DOHH2 (cell line): ENCODE results near the gene CERS3.

Source experiments
- CTCF ChIP-seq: fragments of 200-600 bp; sonication (generic); IDR thresholded peaks from one replicate; pipeline ENCODE4 v1.5.1; 2014; ENCODE audit warnings: antibody characterized with exemption, mild to moderate bottlenecking, low read depth, low read length; ENCODE audit not compliant: poor library complexity, severe bottlenecking
- EZH2phosphoT487 ChIP-seq: fragments of 200-600 bp; sonication (generic); IDR thresholded peaks from 2 replicates; pipeline ENCODE4 v1.6.1; 2017; ENCODE audit warnings: borderline replicate concordance, mild to moderate bottlenecking, antibody characterized with exemption, low read length, moderate library complexity, mixed read lengths

GRCh38 chr15:100457201-100457600, 71.5 kb downstream of the CERS3 start:
- TF ChIP-seq CTCF = no peak
- TF ChIP-seq EZH2phosphoT487 = no peak
